ENCODE data around the gene PNPLA8. TPM values are rescaled to one million over a fixed set of nuclear protein-coding genes. Genes with fewer than 3 reads are reported as not detected.

The PNPLA8 gene
- total RNA-seq, result 15.0 and 18.1 TPM in 2 replicates

GRCh38 chr7:108525985-108526767 is at the start of gene PNPLA8:
TSS of gene PNPLA8 (minus strand) at chr7:108526135. CDS start at chr7:108515491, 10,644 bp downstream.

GRCh38 chr7:108569381-108570145 is 43.6 kb upstream of the PNPLA8 start, which contains the start of the genes DNAJB9 and THAP5:
TSS of gene DNAJB9 (plus strand) at chr7:108569874. CDS start at chr7:108571727, 1,853 bp downstream.
TSS of gene THAP5 (minus strand) at chr7:108569706. CDS start at chr7:108569569, 137 bp downstream.

GRCh38 chr7:108455998-108456677 is 69.8 kb downstream of the PNPLA8 start, which contains the start of gene NRCAM:
TSS of gene NRCAM (minus strand) at chr7:108456436. CDS start at chr7:108240064, 216,372 bp downstream.

Other genes starting within 250 kb of the PNPLA8 start
- gene NRCAM, start 69.7 kb downstream of the PNPLA8 start, total RNA-seq, result 1.1 and 2.6 TPM in 2 replicates
- gene THAP5, start 43.6 kb upstream of the PNPLA8 start, total RNA-seq, result 17.6 and 18.7 TPM in 2 replicates
- 10.8 and 11.4 TPM in 2 replicates for gene DNAJB9, start 43.7 kb upstream of the PNPLA8 start, total RNA-seq

Measured in airway epithelial cell (primary cell).